Pancreas (tissue), 10 donors: ENCODE data around the gene PP2D1. TPM values are rescaled to one million over a fixed set of nuclear protein-coding genes. Genes with fewer than 3 reads are reported as not detected.

Source experiments
- ATAC-seq, 4 donors: fragments of 200-7000 bp; cut with Tn5 transposase; one replicate each; pipeline versions ENCODE4 v1.8.0 to v1.9.1; 2020; ENCODE audit warnings: mild to moderate bottlenecking in 4 of 4, moderate library complexity in 4 of 4
- DNase-seq, 6 donors: peaks; one replicate each; pipeline ENCODE4 v3.0.0-alpha.2; 2020
- FAIRE-seq: peaks from 2 replicates; lab custom pipeline; 2012; peaks lifted over from hg19 to GRCh38; lab: Jason Lieb, UNC
- H3K27ac ChIP-seq, 4 donors: fragments of 200-600 bp; sonication (generic); 1 replicate in 3 of 4; 2 replicates in 1 of 4; pipeline versions ENCODE4 v1.5.0 to v1.8.0; 2020
- H3K27me3 ChIP-seq, 4 donors: fragments of 200-600 bp; one replicate each; pipeline ENCODE4 v1.8.0; 2021
- H3K36me3 ChIP-seq, 3 donors: fragments of 200-600 bp; sonication (generic) in 1 of 3; one replicate each; pipeline versions ENCODE4 v1.5.0 to v1.8.0; 2020 to 2021
- H3K4me1 ChIP-seq, 3 donors: fragments of 200-600 bp; one replicate each; pipeline ENCODE4 v1.8.0; 2021
- H3K4me3 ChIP-seq, 4 donors: fragments of 200-600 bp; sonication (generic) in 2 of 4; one replicate each; pipeline versions ENCODE4 v1.5.0 to v1.8.0; 2020 to 2021
- H3K9me3 ChIP-seq, 4 donors: fragments of 200-600 bp; one replicate each; pipeline ENCODE4 v1.8.0; 2021
- WGBS, 2 donors: extraction: QIAGEN DNeasy Blood & Tissue Kit; methylation state at CpG; one replicate each; pipeline ENCODE4 v1.1.7; 2013; 5-methylcytosine and 5-hydroxymethylcytosine counted together
- intact Hi-C, 3 donors: fragments of 100-400 bp; cut with DNase I; formaldehyde crosslinking; loops; one replicate each; pipeline versions ENCODE4 v1.11.1 to v1.14.2; 2022
- polyA plus RNA-seq, 2 donors: library from polyadenylated mRNA; stranded (reverse); fragments of 200-250 nt; gene quantifications; one replicate each; pipeline ENCODE4 v1.2.3, GENCODE V29; 2013
- total RNA-seq, 6 donors: library from RNA; stranded (reverse); fragmentation: NEBNext Ultra II Directional in 4 of 6; extraction: Animal tissue kit (Norgen Biotek cat#: 25700) in 4 of 6; gene quantifications; one replicate each; pipeline versions ENCODE4 v1.2.1 to v1.2.4, GENCODE V29; 2021 to 2023
- TF ChIP-seq, protein P1 (sequence below), 4 donors: fragments of 200-600 bp; sonication (generic) in 3 of 4; IDR thresholded peaks; one replicate each; pipeline versions ENCODE4 v1.5.0 to v1.8.0; 2021; ENCODE audit warnings: antibody characterized with exemption in 4 of 4
- donor health status: healthy with polysubstance abuse.
- donor health status: DM: no; HTN: no; CAD: no; lungs with moderate emphysema.
- donor health status: DM: no; HTN: no; CAD: no.
- donor health status: control.
- donor health status: control.
- donor health status: Bipolar disorder and iron deficiency.
- donor health status: DM: yes; HTN: yes; CAD: no.
- donor health status: DM: no; HTN: no; CAD: no.
- donor health status: DM: no; HTN: no; CAD: no.
- donor health status: DM: yes; HTN: yes; CAD: no.

The PP2D1 gene
- total RNA-seq (not detected), polyA plus RNA-seq (not detected)

- Histone ChIP-seq H3K9me3 (no peaks in the 10 kb centered on the region), H3K36me3 (no peaks in the 10 kb centered on the region), H3K27me3 (no peaks in the 10 kb centered on the region), H3K27ac (no peak within 1 kb of the TSS), H3K4me3 (no peak within 1 kb of the TSS), H3K4me1 (no peaks in the 10 kb centered on the region)
- TF ChIP-seq, protein P1, sequence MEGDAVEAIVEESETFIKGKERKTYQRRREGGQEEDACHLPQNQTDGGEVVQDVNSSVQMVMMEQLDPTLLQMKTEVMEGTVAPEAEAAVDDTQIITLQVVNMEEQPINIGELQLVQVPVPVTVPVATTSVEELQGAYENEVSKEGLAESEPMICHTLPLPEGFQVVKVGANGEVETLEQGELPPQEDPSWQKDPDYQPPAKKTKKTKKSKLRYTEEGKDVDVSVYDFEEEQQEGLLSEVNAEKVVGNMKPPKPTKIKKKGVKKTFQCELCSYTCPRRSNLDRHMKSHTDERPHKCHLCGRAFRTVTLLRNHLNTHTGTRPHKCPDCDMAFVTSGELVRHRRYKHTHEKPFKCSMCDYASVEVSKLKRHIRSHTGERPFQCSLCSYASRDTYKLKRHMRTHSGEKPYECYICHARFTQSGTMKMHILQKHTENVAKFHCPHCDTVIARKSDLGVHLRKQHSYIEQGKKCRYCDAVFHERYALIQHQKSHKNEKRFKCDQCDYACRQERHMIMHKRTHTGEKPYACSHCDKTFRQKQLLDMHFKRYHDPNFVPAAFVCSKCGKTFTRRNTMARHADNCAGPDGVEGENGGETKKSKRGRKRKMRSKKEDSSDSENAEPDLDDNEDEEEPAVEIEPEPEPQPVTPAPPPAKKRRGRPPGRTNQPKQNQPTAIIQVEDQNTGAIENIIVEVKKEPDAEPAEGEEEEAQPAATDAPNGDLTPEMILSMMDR (IDR thresholded peaks at IDR 0.05), result no peak
- intact Hi-C loops, result no loop called here
- ATAC-seq (no peak), FAIRE-seq (no peak), DNase-seq (no peak)
- 93 to 96% methylated on average over 4 of the region's 4 CpGs for WGBS, 2 donors
These were observed at the start of gene PP2D1 for GRCh38 chr3:20012164-20012563. Gene PP2D1 (minus strand): TSS chr3:20012264. CDS start chr3:20012072, 192 bp downstream.

GRCh38 chr3:20060974-20061685 is 49.1 kb upstream of the PP2D1 start:
- H3K9me3 ChIP-seq, result no peaks in the 10 kb centered on the region
- peaks cover 10 to 24% (median 19%) of the 10 kb centered on the region in 3 donors for H3K4me1 ChIP-seq
- TF ChIP-seq, protein P1 (IDR thresholded peaks at IDR 0.05), result no peak
- peak overlapping the region in 2 of 4 donors; percentile 44 to 48 for H3K27ac ChIP-seq
- H3K27me3 ChIP-seq, result no peaks in the 10 kb centered on the region
- 70% methylated on average over 4 of the region's 4 CpGs for WGBS, 2 donors
- no peak overlapping the region for H3K4me3 ChIP-seq
- DNase-seq, result no peak
- no peak for FAIRE-seq
- ATAC-seq, result peak in 3 of 4 donors; percentile 59 to 67 (median 65)
- H3K36me3 ChIP-seq, result no peaks in the 10 kb centered on the region
- intact Hi-C loops, result no loop called here

DNA sequence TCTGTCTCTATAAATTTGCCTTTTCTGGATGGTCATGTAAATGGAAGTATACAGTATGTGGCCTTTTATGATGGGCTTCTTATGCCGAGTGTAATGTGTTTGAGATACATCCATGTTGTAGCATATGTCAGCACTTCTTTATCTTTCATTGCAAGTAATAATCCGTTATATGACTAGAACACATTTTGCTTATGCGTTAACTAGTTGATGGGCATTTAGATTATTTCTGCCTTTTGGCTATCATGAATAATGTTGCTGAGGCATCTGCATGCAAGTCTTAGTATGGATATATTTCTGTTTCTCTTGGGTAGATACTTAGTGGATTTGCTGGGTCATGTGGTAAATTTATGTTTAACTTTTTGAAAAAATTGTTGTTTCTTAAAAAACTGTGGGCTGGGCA is 47.9 kb upstream of the PP2D1 start:
- Histone ChIP-seq H3K9me3 (no peaks in the 10 kb centered on the region), H3K27ac (no peak overlapping the region), H3K4me3 (no peak overlapping the region), H3K36me3 (no peaks in the 10 kb centered on the region), H3K4me1 (peaks cover 12 to 34% (median 19%) of the 10 kb centered on the region in 3 donors), H3K27me3 (no peaks in the 10 kb centered on the region)
- FAIRE-seq (no peak), DNase-seq (no peak), ATAC-seq (no peak)
- TF ChIP-seq, protein P1 (IDR thresholded peaks at IDR 0.05), result no peak
- 95 to 98% methylated on average over 3 of the region's 3 CpGs for WGBS, 2 donors
- intact Hi-C loops, result no loop called here

- TF ChIP-seq, protein P1 (IDR thresholded peaks at IDR 0.05), result no peak
- peak overlapping the region in 3 of 4 donors; percentile 9 to 73 (median 48) for H3K27ac ChIP-seq
These were observed 45.6 kb upstream of the PP2D1 start for GRCh38 chr3:20057612-20058180.

More at GRCh38 chr3:20057612-20058180, 45.6 kb upstream of the PP2D1 start:
- no peak overlapping the region for H3K4me3 ChIP-seq
- no peaks in the 10 kb centered on the region for H3K9me3 ChIP-seq
- H3K36me3 ChIP-seq, result no peaks in the 10 kb centered on the region
- no peak for FAIRE-seq
- no peaks in the 10 kb centered on the region for H3K27me3 ChIP-seq
- H3K4me1 ChIP-seq, result peaks cover 19 to 44% (median 19%) of the 10 kb centered on the region in 3 donors
- 26 to 33% methylated on average over 2 of the region's 2 CpGs for WGBS, 2 donors
- intact Hi-C loops, result no loop called here
- DNase-seq, result no peak
- ATAC-seq, result peak in 2 of 4 donors; percentile 4 to 8
